SK-N-MC (cell line): ENCODE data around the gene EEFSEC.

Experiments used
- EZH2 ChIP-seq: fragments of 200-600 bp; sonication (generic); IDR thresholded peaks from one replicate; pipeline ENCODE4 v1.6.1; 2017; ENCODE audit warnings: antibody characterized with exemption
- POLR2AphosphoS5 ChIP-seq: IDR thresholded peaks from 2 replicates; pipeline ENCODE4 v1.6.1; 2012; ENCODE audit warnings: mild to moderate bottlenecking, low read depth, low read length, borderline replicate concordance

DNA sequence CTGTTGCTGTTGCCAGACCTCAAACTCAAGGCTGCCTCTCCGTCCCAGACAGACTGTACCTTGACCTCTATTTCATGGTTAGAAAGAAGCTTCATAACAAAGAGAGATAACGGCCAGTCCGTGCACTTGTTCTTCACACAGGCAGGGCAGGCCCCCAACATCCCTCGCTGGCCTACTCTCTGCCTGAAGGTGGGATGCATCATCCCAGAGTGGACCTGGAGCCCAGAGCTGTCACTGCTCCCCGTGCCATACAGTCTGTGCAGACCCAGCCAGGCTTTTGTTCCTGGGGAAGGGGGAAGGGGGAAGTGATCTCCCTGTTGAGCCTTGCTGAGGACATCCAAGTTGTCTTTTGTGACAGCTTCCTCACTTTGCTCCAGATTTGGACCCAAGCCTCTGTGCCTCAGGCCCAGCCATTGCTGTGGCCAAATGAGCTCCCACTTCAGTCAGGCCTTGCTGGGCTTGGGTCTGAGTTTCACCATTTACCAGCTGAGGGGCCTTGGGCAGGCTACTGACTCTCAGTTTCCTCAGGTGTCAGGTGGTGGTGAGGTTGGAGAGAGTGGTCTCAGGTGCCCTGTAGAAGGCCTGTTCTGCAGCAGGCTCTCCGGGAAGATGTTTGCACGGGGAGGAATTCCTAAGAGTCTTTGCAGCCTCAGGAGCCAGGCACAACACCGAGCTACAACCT lies 171.8 kb downstream of the EEFSEC start:
- TF ChIP-seq POLR2AphosphoS5 (no peak), EZH2 (no peak)
